ENCODE measurements around the gene EIF4B.
"Not testable (repeated sequence)": the region's sequence is repeated elsewhere in the genome, so short reads cannot be mapped to it uniquely, and the experiment has no call there.

The EIF4B gene

DNA sequence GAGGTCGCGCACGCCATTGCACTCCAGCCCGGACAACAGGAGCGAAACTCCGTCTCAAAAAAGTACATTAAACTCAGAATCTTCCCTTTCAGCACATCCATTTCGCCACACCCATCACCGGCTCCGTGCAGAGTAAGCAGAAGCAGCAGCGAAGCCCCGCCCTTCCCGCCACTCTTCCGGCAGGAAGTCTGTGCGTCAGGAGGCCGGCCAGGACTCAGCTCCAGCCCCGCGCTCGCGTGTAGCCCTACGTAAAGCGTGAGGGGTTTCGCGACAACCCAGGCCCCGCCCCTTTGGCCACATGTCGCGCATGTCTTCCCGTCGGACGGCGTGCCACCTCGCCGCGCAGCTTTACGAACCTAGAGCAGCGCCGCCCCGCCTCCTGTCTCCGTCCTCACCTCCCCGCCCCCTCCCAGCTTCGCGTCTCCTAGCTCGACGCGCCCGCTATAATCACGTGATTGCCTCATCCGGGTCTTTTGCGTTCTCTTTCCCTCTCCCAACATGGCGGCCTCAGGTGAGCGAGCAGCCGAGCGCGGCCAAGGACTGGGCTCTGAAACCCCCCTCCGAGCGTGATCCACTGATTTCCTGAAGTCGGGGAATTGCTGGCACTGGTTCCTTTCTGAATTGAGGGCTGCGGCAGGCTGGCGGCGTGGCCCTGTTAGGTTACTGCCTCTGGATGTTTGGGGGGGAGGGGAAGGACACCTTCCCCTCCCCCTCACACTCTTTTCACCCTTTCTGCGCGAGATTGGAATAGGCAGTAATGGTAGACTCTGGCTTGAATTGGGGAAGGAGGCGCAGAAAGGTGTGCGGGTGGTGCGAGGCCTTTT is at the start of gene EIF4B:
EIF4B (plus strand) TSS at position 471 of the 824 bp plus-strand sequence; CDS start at position 499, 28 bp downstream.
- no peak for FAIRE-seq

DNA sequence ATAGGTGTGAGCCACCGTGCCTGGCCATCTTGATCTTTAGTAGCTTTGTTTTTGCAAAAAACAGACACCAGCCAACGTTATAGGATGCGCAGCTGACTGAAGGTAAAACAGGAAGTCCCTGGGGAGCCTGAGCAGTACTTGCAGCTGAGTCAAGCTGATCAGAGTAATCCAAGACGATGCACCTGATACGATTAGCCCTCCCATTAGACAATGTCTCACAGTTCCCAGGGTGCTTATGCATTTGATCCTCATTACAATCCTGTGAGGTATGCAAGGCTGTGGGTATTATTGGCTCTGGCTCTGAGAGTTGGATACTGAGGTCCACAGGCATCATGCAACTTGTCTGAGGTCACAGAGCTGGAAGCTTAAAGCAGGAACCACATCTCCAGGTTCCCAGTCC is 49.3 kb upstream of the EIF4B start:
- FAIRE-seq, result no peak

- FAIRE-seq, result no peak
Observed at GRCh38 chr12:52964556-52965336, 41.5 kb upstream of the EIF4B start.

- FAIRE-seq, result no peak
Observed at GRCh38 chr12:52965337-52965731, 40.9 kb upstream of the EIF4B start.

DNA sequence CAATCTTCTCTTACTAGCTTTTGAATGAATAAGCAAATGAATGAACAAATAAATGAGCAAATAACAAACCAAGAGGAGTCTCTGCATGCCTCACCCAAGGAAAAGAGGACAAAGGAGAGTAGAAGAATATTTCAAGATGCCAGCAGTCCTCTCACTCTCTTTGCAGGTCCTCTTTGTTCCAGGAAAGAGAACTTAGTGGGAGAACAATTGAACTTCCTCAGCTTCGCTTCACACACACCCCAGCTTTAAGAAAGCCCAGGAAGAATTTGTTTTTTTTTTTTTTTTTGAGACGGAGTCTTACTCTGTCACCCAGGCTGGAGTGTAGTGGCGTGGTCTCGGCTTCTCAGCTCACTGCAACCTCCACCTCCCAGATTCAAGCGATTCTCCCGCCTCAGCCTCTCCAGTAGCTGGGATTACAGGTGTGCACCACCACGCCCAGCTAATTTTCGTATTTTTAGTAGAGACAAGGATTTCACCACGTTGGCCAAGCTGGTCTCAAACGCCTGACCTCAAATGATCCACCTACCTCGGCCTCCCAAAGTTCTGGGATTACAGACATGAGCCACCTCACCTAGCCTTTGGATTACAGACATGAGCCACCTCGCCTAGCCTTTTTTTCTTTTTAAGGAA is 37.0 kb upstream of the EIF4B start:
- no peak for FAIRE-seq

DNA sequence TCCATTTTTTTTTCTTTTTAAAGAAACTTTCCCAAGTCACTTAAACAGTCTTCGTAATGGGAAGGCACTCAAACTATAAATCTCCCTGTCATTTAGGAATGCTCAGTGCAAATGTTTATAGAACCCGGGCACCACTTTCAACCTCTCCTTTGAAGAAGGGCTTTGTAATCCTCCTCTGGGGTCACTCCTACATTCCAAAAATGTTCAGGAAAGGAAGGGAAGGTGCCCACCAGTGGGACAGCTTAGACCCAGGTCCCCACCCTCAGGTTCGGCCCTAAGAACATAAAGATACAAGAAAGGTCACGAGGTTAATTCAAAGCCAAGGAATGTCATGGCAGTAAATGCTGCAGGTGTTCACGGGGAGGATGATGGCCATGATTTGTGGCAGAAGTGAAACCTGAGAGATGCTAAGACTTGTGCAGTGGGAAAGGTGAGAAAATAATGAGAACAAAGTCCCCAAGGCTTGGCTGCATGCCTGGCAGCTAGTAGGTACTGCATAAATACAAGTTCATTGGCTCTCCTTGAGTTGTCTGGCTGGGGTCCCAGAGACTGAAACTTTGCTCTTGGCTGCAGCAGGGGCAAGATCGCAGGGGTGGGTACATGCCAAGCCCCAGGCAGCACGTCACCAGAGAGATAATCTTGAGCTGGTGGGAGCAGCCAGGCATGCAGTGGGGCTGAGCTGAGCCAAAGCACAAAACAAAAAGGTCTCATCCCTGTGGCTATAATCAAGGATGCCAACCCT is 36.3 kb upstream of the EIF4B start:
- FAIRE-seq, result no peak

DNA sequence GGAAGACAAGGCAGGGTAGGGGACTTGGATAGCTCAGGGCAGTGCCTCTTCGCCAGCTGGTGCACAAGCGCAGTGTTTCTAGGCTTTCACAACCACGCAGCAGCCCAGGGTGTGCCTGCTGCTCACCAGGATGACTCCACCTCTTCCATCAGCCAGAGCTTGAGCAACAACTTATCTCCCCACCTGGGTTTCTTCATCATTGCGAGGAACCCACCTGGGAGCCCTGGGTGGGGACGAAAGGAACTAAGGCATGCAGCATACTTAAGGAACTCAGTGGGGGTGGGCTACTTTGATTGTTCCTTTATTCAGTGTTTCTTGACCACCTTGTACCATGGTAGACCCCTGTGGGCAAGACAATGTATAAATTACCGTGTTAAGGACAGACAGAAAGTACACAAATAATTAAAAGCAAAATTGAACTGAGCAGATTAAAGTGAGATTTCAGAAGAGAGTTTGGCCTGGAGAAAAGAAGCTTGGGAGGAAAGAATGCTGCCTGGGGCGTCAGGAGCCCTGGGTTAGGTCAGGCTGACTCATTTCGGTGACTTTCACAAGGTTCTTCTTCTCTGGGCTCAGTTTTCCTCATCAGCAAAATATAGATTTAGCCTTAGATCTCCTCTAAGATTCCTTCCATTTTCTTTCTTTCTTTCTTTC is 34.5 kb upstream of the EIF4B start:
- no peak for FAIRE-seq

- no peak for FAIRE-seq
Observed at GRCh38 chr12:52975204-52975603, 31.1 kb upstream of the EIF4B start.

- no peak for FAIRE-seq
Observed at GRCh38 chr12:52975820-52976573, 30.3 kb upstream of the EIF4B start.

DNA sequence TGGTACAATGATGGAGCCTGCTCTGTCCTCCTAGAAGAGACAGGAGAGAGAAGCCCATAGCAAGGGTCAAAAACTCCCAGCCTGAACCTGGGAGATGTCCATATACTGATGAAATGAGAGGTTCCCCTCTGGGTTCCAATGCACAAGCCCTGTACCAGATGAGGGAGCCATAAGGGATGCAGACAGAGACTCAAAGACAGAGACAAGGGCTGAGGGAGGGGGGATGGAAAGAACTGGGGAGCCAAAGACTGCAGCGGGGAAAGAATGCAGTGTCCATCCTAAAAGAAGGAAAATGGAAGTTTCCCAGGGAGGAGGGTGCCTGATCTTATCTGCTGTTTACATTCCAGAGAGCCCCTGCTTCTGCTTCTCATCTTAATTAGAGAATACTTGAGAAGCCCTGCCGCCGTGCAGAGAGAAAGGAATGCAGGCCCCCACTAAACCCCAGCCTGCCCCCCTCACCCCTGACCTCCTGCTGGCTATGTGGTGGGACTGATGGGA is 29.6 kb upstream of the EIF4B start:
- no peak for FAIRE-seq

GRCh38 chr12:52977170-52977569 is 29.1 kb upstream of the EIF4B start:
- FAIRE-seq, result no peak

DNA sequence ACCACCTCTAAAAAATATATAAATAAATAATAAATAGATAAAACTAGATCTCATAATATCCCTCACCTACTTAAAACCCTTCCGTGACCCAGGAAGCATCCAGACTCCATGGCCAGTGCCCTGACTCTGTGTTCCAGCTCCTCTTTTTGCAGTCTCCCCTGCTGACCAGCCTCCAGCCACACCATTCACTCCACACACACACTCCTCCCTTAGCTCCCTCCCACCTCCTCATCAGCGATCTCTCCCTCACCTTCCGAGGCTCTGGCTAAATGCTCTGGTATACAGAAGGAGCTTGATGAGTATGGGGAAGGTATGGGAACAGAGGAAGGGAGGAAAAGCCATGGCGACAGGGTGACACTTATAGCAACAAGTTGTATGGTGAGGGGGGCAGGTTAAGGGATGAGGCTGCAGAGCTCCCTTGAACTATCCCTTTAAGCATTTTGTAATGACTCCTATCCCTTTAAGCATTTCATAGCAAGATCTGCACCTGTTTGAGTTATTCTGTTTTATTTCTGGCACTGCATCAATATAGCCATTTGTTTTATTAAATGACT is 26.1 kb upstream of the EIF4B start:
- FAIRE-seq, result no peak

GRCh38 chr12:52980650-52981423 is 25.4 kb upstream of the EIF4B start:
- FAIRE-seq, result no peak

GRCh38 chr12:52984136-52984535 is 22.1 kb upstream of the EIF4B start:
- FAIRE-seq, result no peak

GRCh38 chr12:52988898-52989297 is 17.4 kb upstream of the EIF4B start:
- FAIRE-seq, result no peak

- FAIRE-seq, result no peak
Observed at GRCh38 chr12:52990206-52990605, 16.1 kb upstream of the EIF4B start.

DNA sequence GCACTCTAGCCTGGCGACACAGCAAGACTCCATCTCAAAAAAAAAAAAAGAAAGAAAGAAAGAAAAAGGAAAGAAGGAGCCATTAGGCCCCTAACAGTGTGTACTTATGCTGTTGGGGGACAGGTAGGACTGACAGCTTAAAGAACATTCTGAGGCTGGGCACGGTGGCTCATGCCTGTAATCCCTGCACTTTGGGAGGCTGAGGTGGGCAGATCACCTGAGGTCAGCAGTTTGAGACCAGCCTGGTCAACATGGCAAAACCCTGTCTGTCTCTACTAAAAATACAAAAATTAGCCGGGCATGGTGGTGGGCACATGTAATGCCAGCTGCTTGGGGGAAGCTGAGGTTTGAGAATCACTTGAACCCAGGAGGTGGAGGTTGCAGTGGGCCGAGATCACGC is 14.0 kb upstream of the EIF4B start:
- not testable (repeated sequence) for FAIRE-seq

- no peak for FAIRE-seq
Observed at GRCh38 chr12:52992699-52993557, 13.3 kb upstream of the EIF4B start.

DNA sequence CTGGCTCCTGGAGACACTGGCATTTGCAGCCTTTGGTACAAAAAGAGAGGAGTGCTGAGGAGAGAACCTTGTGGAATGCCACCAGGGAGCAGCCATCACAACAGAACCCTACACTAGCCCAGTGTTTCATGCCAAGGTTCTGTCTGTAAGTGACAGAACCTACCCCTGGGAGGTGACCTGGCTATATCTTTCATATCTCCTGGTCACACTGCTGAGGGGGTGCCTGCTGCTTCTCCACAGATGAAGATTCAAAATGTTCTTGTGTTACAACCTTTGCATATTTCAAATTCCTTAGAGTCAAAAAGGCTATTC is 12.7 kb upstream of the EIF4B start:
- no peak for FAIRE-seq

DNA sequence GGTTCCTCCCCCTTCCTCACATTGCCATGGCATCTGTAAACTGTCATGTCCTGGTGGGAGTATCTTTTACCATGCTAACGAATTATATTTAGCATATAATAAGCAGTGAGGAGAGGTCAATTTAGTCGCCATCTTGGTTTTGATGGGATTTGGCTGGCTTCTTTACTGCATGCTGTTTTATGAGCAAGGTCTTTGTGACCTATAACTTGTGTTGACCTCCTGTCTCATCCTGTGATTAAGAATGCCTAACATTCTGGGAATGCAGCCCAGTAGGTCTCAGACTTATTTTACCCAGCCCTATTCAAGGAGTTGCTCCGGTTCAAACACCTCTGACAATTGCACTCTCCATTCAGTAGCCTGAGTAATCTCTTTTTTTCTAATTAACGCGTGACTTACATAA is 2.1 kb upstream of the EIF4B start:
- no peak for FAIRE-seq
